Mucosa of rectum (tissue), 2 donors: ENCODE results near the gene CBLB.

Experiments
- H3K27ac ChIP-seq, 2 donors: one replicate each; pipeline ENCODE4 v1.7.0; 2013; ENCODE audit warnings: inconsistent platforms in 2 of 2, low read depth in 2 of 2, low read length in 2 of 2
- H3K27me3 ChIP-seq, 2 donors: one replicate each; pipeline ENCODE4 v1.7.0; 2013; ENCODE audit warnings: low read length in 2 of 2; ENCODE audit not compliant: control insufficient read depth in 2 of 2, insufficient read depth in 2 of 2
- H3K36me3 ChIP-seq, 2 donors: one replicate each; pipeline ENCODE4 v1.7.0; 2013; ENCODE audit warnings: low read length in 2 of 2; ENCODE audit not compliant: control insufficient read depth in 2 of 2, insufficient read depth in 2 of 2
- H3K4me1 ChIP-seq, 2 donors: one replicate each; pipeline ENCODE4 v1.7.0; 2013; ENCODE audit warnings: low read length in 2 of 2, mild to moderate bottlenecking in 1 of 2; ENCODE audit not compliant: control insufficient read depth in 2 of 2, insufficient read depth in 2 of 2
- H3K4me3 ChIP-seq, 2 donors: one replicate each; pipeline ENCODE4 v1.7.0; 2013; ENCODE audit warnings: low read length in 2 of 2
- H3K9ac ChIP-seq, 2 donors: one replicate each; pipeline ENCODE4 v1.7.0; 2013; ENCODE audit warnings: low read length in 2 of 2, low read depth in 1 of 2, mild to moderate bottlenecking in 1 of 2
- H3K9me3 ChIP-seq, 2 donors: one replicate each; pipeline ENCODE4 v1.7.0; 2013; ENCODE audit warnings: low read length in 2 of 2; ENCODE audit not compliant: control insufficient read depth in 2 of 2
- donor health status: healthy.
- donor health status: Normal muscosa, but diverticular disease.

Gene CBLB

GRCh38 chr3:105799286-105799685, 69.5 kb downstream of the CBLB start:
- Histone ChIP-seq H3K9me3 (no peaks in the 10 kb centered on the region), H3K9ac (no peak overlapping the region), H3K27me3 (no peaks in the 10 kb centered on the region), H3K4me1 (no peaks in the 10 kb centered on the region), H3K4me3 (no peak overlapping the region), H3K27ac (no peak overlapping the region), H3K36me3 (no peaks in the 10 kb centered on the region)

- H3K27me3 ChIP-seq = no peaks in the 10 kb centered on the region
- H3K9ac ChIP-seq = no peak overlapping the region
- H3K27ac ChIP-seq = no peak overlapping the region
- no peaks in the 10 kb centered on the region for H3K36me3 ChIP-seq
- no peak overlapping the region for H3K4me3 ChIP-seq
- H3K9me3 ChIP-seq = no peaks in the 10 kb centered on the region
- H3K4me1 ChIP-seq = no peaks in the 10 kb centered on the region
These were observed 70.4 kb downstream of the CBLB start for GRCh38 chr3:105798381-105798934.

GRCh38 chr3:105793040-105793439, 75.8 kb downstream of the CBLB start:
- no peak overlapping the region for H3K4me3 ChIP-seq
- no peaks in the 10 kb centered on the region for H3K9me3 ChIP-seq
- H3K9ac ChIP-seq = no peak overlapping the region
- H3K4me1 ChIP-seq = no peaks in the 10 kb centered on the region
- no peak overlapping the region for H3K27ac ChIP-seq
- H3K36me3 ChIP-seq = no peaks in the 10 kb centered on the region
- no peaks in the 10 kb centered on the region for H3K27me3 ChIP-seq

DNA sequence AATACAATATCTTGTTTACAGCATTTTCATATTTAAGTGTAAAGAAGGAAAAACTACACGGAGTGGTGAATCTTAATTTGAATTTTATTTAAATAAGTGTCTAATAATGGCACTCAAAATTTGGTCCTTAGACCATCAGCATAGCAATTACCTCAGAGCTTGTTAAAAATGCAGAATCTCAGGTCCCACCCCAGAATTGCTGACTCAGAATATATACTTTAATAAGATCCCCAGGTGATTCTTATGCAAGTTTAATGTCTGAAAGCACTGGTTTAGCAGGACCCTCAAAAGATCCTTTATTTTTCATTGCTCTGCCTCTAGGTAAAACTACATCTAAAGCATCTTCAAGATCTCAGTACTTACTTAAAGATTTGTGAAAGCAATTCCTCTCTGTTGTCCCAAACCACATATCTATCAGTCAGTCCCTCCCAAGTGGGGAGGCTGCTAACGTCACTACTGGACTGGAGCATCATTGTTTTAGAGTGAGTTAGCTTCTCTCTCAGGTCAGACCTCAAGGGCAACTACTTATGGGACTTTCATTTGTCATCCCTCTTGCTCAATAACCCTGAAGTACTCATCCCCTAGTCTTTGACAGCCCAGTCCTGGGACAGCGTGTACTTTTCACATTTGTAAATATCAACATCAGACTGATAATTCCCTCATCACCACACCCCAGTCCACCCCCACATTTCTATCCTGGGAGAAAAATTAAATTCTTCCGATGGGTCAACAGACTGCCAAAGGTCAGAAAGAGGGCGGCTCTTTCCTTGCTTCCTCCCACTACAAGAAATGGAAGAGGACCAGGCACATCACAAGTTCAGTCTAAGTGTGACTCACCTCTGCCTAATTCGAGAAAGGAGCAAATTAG, 76.7 kb downstream of the CBLB start:
- no peak overlapping the region for H3K9ac ChIP-seq
- H3K4me1 ChIP-seq = no peaks in the 10 kb centered on the region
- no peak overlapping the region for H3K27ac ChIP-seq
- no peaks in the 10 kb centered on the region for H3K36me3 ChIP-seq
- H3K27me3 ChIP-seq = no peaks in the 10 kb centered on the region
- H3K9me3 ChIP-seq = no peaks in the 10 kb centered on the region
- no peak overlapping the region for H3K4me3 ChIP-seq

GRCh38 chr3:105791131-105791530, 77.7 kb downstream of the CBLB start:
- H3K9ac ChIP-seq = no peak overlapping the region
- no peaks in the 10 kb centered on the region for H3K4me1 ChIP-seq
- no peak overlapping the region for H3K27ac ChIP-seq
- H3K9me3 ChIP-seq = no peaks in the 10 kb centered on the region
- no peaks in the 10 kb centered on the region for H3K36me3 ChIP-seq
- no peak overlapping the region for H3K4me3 ChIP-seq
- H3K27me3 ChIP-seq = no peaks in the 10 kb centered on the region

- Histone ChIP-seq H3K27ac (no peak overlapping the region), H3K9ac (no peak overlapping the region), H3K4me1 (no peaks in the 10 kb centered on the region)
These were observed 78.3 kb downstream of the CBLB start for GRCh38 chr3:105790534-105790933.

GRCh38 chr3:105788593-105788992, 80.2 kb downstream of the CBLB start:
- H3K4me1 ChIP-seq = no peaks in the 10 kb centered on the region
- no peaks in the 10 kb centered on the region for H3K9me3 ChIP-seq
- H3K36me3 ChIP-seq = no peaks in the 10 kb centered on the region
- no peaks in the 10 kb centered on the region for H3K27me3 ChIP-seq
- H3K9ac ChIP-seq = no peak overlapping the region
- H3K4me3 ChIP-seq = no peak overlapping the region
- no peak overlapping the region for H3K27ac ChIP-seq

More at GRCh38 chr3:105790534-105790933, 78.3 kb downstream of the CBLB start:
- no peaks in the 10 kb centered on the region for H3K36me3 ChIP-seq
- H3K4me3 ChIP-seq = no peak overlapping the region
- no peaks in the 10 kb centered on the region for H3K9me3 ChIP-seq
- no peaks in the 10 kb centered on the region for H3K27me3 ChIP-seq

GRCh38 chr3:105787453-105787852, 81.4 kb downstream of the CBLB start:
- no peak overlapping the region for H3K27ac ChIP-seq
- H3K27me3 ChIP-seq = no peaks in the 10 kb centered on the region
- H3K9me3 ChIP-seq = no peaks in the 10 kb centered on the region
- H3K36me3 ChIP-seq = no peaks in the 10 kb centered on the region
- H3K4me3 ChIP-seq = no peak overlapping the region
- H3K4me1 ChIP-seq = no peaks in the 10 kb centered on the region
- no peak overlapping the region for H3K9ac ChIP-seq

DNA sequence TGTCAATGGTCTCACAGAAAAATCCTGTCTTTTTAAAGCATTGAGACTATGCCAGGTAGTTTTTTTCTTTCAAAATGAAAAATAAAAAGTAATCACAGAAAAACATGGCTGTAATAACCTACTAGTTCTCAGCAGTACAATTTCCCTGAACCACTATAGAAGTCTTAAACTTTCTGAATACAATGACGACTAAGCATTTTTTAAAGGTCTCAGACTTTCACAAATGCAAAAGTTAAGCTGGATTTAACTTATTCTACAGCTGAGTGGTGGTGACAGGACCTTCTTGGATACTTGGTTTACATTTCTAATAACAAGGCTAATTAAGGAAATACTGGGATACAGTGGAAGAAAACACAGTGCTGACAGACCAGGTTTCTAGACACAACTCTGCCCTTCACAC, 81.8 kb downstream of the CBLB start:
- no peak overlapping the region for H3K4me3 ChIP-seq
- no peaks in the 10 kb centered on the region for H3K4me1 ChIP-seq
- H3K27ac ChIP-seq = no peak overlapping the region
- no peaks in the 10 kb centered on the region for H3K9me3 ChIP-seq
- no peaks in the 10 kb centered on the region for H3K36me3 ChIP-seq
- H3K27me3 ChIP-seq = no peaks in the 10 kb centered on the region
- H3K9ac ChIP-seq = no peak overlapping the region

GRCh38 chr3:105786241-105786640, 82.6 kb downstream of the CBLB start:
- no peak overlapping the region for H3K4me3 ChIP-seq
- no peaks in the 10 kb centered on the region for H3K9me3 ChIP-seq
- H3K36me3 ChIP-seq = no peaks in the 10 kb centered on the region
- H3K27ac ChIP-seq = no peak overlapping the region
- H3K4me1 ChIP-seq = no peaks in the 10 kb centered on the region
- no peak overlapping the region for H3K9ac ChIP-seq
- no peaks in the 10 kb centered on the region for H3K27me3 ChIP-seq
